ENCODE results near the gene VMAC.
A peak's percentile ranks its signal among the peaks of the same experiment; 100 is the strongest.

The VMAC gene

GRCh38 chr19:5899728-5900526 is 4.7 kb upstream of the VMAC start:
- H4K20me1 ChIP-seq (ENCODE audit: insufficient read depth, low read length) = peaks cover 15% of the 10 kb centered on the region
- H3K9ac ChIP-seq (ENCODE audit: low read length) = no peak overlapping the region
- no peak overlapping the region for H3K27ac ChIP-seq (ENCODE audit: low read length)
- TF ChIP-seq EZH2phosphoT487 (IDR thresholded peaks at IDR 0.05; ENCODE audit: low read depth) = no peak
- TF ChIP-seq, protein P1, sequence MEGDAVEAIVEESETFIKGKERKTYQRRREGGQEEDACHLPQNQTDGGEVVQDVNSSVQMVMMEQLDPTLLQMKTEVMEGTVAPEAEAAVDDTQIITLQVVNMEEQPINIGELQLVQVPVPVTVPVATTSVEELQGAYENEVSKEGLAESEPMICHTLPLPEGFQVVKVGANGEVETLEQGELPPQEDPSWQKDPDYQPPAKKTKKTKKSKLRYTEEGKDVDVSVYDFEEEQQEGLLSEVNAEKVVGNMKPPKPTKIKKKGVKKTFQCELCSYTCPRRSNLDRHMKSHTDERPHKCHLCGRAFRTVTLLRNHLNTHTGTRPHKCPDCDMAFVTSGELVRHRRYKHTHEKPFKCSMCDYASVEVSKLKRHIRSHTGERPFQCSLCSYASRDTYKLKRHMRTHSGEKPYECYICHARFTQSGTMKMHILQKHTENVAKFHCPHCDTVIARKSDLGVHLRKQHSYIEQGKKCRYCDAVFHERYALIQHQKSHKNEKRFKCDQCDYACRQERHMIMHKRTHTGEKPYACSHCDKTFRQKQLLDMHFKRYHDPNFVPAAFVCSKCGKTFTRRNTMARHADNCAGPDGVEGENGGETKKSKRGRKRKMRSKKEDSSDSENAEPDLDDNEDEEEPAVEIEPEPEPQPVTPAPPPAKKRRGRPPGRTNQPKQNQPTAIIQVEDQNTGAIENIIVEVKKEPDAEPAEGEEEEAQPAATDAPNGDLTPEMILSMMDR (IDR thresholded peaks at IDR 0.05; ENCODE audit: low read depth, low read length) = no peak
- peaks cover 6% of the 10 kb centered on the region for H3K4me1 ChIP-seq (ENCODE audit: low read length)
- H3K27me3 ChIP-seq (ENCODE audit: low read depth, low read length) = no peaks in the 10 kb centered on the region
- H3K9me3 ChIP-seq (ENCODE audit: insufficient read depth, low read length) = no peaks in the 10 kb centered on the region
- H3K79me2 ChIP-seq (ENCODE audit: low read length) = peaks cover 55% of the 10 kb centered on the region
- no peak overlapping the region for H3K4me3 ChIP-seq (ENCODE audit: low read length)
- H3K4me2 ChIP-seq (ENCODE audit: low read length) = no peak overlapping the region
- no peak overlapping the region for H2AFZ ChIP-seq (ENCODE audit: low read depth, low read length)
- H3K36me3 ChIP-seq (replicated peaks; ENCODE audit: low read depth, low read length) = peaks cover 15% of the 10 kb centered on the region

GRCh38 chr19:5900976-5901375 is 3.7 kb upstream of the VMAC start:
- no peaks in the 10 kb centered on the region for H3K9me3 ChIP-seq (ENCODE audit: insufficient read depth, low read length)
- peaks cover 55% of the 10 kb centered on the region for H3K79me2 ChIP-seq (ENCODE audit: low read length)
- H4K20me1 ChIP-seq (ENCODE audit: insufficient read depth, low read length) = peaks cover 15% of the 10 kb centered on the region
- no peak overlapping the region for H3K4me2 ChIP-seq (ENCODE audit: low read length)
- peaks cover 10% of the 10 kb centered on the region for H3K36me3 ChIP-seq (replicated peaks; ENCODE audit: low read depth, low read length)
- no peak overlapping the region for H2AFZ ChIP-seq (ENCODE audit: low read depth, low read length)
- no peak overlapping the region for H3K27ac ChIP-seq (ENCODE audit: low read length)
- no peaks in the 10 kb centered on the region for H3K27me3 ChIP-seq (ENCODE audit: low read depth, low read length)
- no peak for TF ChIP-seq EZH2phosphoT487 (IDR thresholded peaks at IDR 0.05; ENCODE audit: low read depth)
- TF ChIP-seq, protein P1 (IDR thresholded peaks at IDR 0.05; ENCODE audit: low read depth, low read length) = no peak
- no peak overlapping the region for H3K4me3 ChIP-seq (ENCODE audit: low read length)
- peaks cover 6% of the 10 kb centered on the region for H3K4me1 ChIP-seq (ENCODE audit: low read length)
- no peak overlapping the region for H3K9ac ChIP-seq (ENCODE audit: low read length)

DNA sequence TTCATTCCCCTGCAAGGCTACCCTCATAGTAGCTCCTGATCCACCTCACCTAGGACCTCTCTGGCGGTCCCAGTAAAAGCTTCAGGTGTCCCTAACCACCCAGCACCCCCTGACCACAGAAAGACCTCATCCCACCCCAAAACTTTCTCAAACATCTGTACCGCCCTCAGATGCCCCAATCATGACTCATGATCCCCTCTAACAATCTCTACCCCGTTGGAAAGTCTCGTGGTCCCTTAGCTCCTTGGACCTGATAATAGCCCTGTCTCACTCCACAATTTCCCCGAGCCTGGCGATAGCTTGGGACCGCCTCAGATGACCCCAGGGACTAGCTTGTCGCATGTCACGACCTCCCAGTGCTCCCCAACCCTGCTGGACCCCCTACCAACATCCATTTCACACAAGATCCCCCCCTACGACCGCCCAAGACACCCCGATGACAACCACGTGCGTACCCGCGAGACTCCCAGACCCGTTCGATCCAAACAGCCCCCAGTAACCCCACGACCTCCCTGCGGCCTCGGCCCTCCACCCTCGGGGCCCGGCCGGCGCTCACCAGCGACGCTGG is 1.5 kb upstream of the VMAC start:
- Histone ChIP-seq H3K36me3 (replicated peaks; ENCODE audit: low read depth, low read length) (peaks cover 8% of the 10 kb centered on the region), H3K79me2 (ENCODE audit: low read length) (peaks cover 46% of the 10 kb centered on the region), H2AFZ (ENCODE audit: low read depth, low read length) (peak overlapping the region; percentile 93), H3K27me3 (ENCODE audit: low read depth, low read length) (no peaks in the 10 kb centered on the region), H3K4me3 (ENCODE audit: low read length) (peak overlapping the region; percentile 93), H4K20me1 (ENCODE audit: insufficient read depth, low read length) (peaks cover 9% of the 10 kb centered on the region), H3K4me1 (ENCODE audit: low read length) (peaks cover 6% of the 10 kb centered on the region), H3K9me3 (ENCODE audit: insufficient read depth, low read length) (no peaks in the 10 kb centered on the region), H3K9ac (ENCODE audit: low read length) (peak overlapping the region; percentile 97), H3K4me2 (ENCODE audit: low read length) (peak overlapping the region; percentile 72), H3K27ac (ENCODE audit: low read length) (peak overlapping the region; percentile 70)
- no peak for TF ChIP-seq EZH2phosphoT487 (IDR thresholded peaks at IDR 0.05; ENCODE audit: low read depth)
- TF ChIP-seq, protein P1 (IDR thresholded peaks at IDR 0.05; ENCODE audit: low read depth, low read length) = no peak

DNA sequence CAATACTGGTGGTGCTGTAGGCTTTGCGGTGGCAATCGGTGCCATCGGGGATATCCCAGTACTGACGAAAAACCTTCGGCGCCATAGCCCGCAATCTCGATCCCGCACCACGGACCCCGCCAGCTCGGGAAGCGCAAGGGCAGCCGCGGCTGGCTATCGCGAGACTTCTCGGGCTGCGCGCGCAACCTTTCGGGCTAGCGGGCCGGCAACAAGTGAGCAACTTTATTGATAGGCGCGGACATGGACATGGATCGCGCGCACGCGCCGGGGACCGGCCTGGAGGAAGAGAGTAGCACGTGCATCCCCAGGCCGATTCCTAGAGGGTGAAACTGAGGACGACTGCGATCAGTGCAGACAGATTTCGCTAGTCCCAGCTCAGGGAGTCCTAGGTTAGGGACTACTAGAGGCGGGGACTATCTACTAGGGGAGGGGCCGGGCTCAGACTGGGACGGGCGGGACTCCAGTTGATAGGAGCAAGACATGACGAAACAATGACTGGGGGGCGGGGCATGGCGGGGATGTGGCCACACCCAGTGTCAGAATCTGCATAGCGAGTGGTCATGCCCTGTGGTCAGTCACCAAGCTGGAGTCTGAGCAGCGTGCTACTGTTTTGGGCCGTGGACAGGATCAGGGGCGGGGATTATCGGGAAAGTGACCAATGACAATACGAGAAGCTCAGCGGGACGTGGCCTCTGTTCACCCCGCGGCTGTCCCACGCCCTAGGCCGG is 884 bp upstream of the VMAC start, which contains the start of gene NDUFA11:
Gene NDUFA11 (minus strand): TSS at position 167 of the 728 bp plus-strand sequence. CDS start 82 bp downstream, at position 85.
- no peak for TF ChIP-seq EZH2phosphoT487 (IDR thresholded peaks at IDR 0.05; ENCODE audit: low read depth)
- TF ChIP-seq, protein P1 (IDR thresholded peaks at IDR 0.05; ENCODE audit: low read depth, low read length) = no peak
- no peaks in the 10 kb centered on the region for H3K9me3 ChIP-seq (ENCODE audit: insufficient read depth, low read length)
- peak within 1 kb of the TSS; percentile 93 for H2AFZ ChIP-seq (ENCODE audit: low read depth, low read length)
- H3K79me2 ChIP-seq (ENCODE audit: low read length) = peaks cover 42% of the 10 kb centered on the region
- H3K27ac ChIP-seq (ENCODE audit: low read length) = peak within 1 kb of the TSS; percentile 70
- no peaks in the 10 kb centered on the region for H3K27me3 ChIP-seq (ENCODE audit: low read depth, low read length)
- H3K4me1 ChIP-seq (ENCODE audit: low read length) = peaks cover 6% of the 10 kb centered on the region
- peak within 1 kb of the TSS; percentile 72 for H3K4me2 ChIP-seq (ENCODE audit: low read length)
- H3K4me3 ChIP-seq (ENCODE audit: low read length) = peak within 1 kb of the TSS; percentile 93
- peak within 1 kb of the TSS; percentile 97 for H3K9ac ChIP-seq (ENCODE audit: low read length)
- peaks cover 5% of the 10 kb centered on the region; the same call in 1 of the 2 replicates for H4K20me1 ChIP-seq (ENCODE audit: insufficient read depth, low read length)
- H3K36me3 ChIP-seq (replicated peaks; ENCODE audit: low read depth, low read length) = peaks cover 10% of the 10 kb centered on the region

Data from OCI-LY3 (cell line).